BJ (cell line): ENCODE data around the gene PGAP6. TPM values are rescaled to one million over a fixed set of nuclear protein-coding genes. Genes with fewer than 3 reads are reported as not detected.
"Not testable (repeated sequence)": the region's sequence is repeated elsewhere in the genome, so short reads cannot be mapped to it uniquely, and the experiment has no call there.

Source experiments
- CTCF ChIA-PET: fragments of 350-600 bp; formaldehyde crosslinking; extraction: SDS; loops from one replicate; lab custom pipeline; 2021; ENCODE audit warnings: antibody characterized with exemption, inconsistent platforms; lab: Yijun Ruan, JAX
- POLR2A ChIA-PET: fragments of 300-600 bp; sonication (Branson Sonifier 250); formaldehyde crosslinking; extraction: SDS; loops from one replicate; lab custom pipeline; 2021; ENCODE audit warnings: antibody characterized with exemption; lab: Charles Lee
- DNase-seq: peaks from one replicate; pipeline ENCODE4 v3.0.0-alpha.2; 2011; ENCODE audit warnings: low read depth
- H3K27me3 ChIP-seq: 2 replicates; pipeline ENCODE4 v1.6.0; 2011; ENCODE audit warnings: low read length; ENCODE audit not compliant: control insufficient read depth, insufficient read depth
- H3K36me3 ChIP-seq: 2 replicates; pipeline ENCODE4 v1.5.1; 2011; ENCODE audit warnings: low read length; ENCODE audit not compliant: control insufficient read depth, insufficient read depth
- H3K4me3 ChIP-seq: 2 replicates; pipeline ENCODE4 v1.5.1; 2011; ENCODE audit warnings: low read depth, mild to moderate bottlenecking, control low read depth, low read length
- CTCF ChIP-seq: IDR thresholded peaks from 2 replicates; pipeline ENCODE4 v1.5.1; 2011; ENCODE audit warnings: low read depth, mild to moderate bottlenecking, control low read depth, inconsistent platforms, low read length, moderate library complexity; ENCODE audit not compliant: insufficient read depth
- polyA plus RNA-seq: library from polyadenylated mRNA; depleted of rRNA; stranded (reverse); fragments of >200 nt; gene quantifications from 2 replicates; pipeline ENCODE4 v1.2.3, GENCODE V29; 2011

PGAP6 gene
- polyA plus RNA-seq, 1 experiment = 131 TPM

DNA sequence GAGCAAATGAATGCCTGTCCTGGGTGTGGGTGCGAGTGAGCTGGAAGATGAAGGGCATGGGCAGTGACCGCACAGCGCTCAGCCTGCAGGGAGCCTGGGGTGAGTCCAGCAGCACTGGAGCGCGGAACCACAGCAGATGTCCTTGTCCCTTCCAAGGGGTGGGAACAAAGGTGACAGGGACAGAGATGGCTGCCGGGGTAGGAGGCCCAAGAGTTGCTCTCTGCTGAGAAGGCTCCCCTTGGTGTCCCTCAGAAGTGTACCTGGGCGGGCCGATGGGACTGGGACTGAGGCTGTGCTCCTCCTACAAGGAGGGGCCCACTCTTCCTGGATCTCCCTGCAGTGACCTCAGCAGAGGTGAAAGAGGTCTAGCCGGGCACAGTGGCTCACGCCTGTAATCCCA lies 7.6 kb upstream of the PGAP6 start:
- DNase-seq = no peak
- POLR2A ChIA-PET = no interaction called here
- Histone ChIP-seq H3K4me3 (no peak overlapping the region), H3K27me3 (no peaks in the 10 kb centered on the region), H3K36me3 (no peaks in the 10 kb centered on the region)
- TF ChIP-seq CTCF = no peak
- CTCF ChIA-PET = no interaction called here

GRCh38 chr16:387761-388666 lies 6.2 kb upstream of the PGAP6 start:
- DNase-seq, H3K4me3 ChIP-seq, H3K27me3 ChIP-seq, CTCF ChIA-PET, POLR2A ChIA-PET, H3K36me3 ChIP-seq: not testable (repeated sequence)

DNA sequence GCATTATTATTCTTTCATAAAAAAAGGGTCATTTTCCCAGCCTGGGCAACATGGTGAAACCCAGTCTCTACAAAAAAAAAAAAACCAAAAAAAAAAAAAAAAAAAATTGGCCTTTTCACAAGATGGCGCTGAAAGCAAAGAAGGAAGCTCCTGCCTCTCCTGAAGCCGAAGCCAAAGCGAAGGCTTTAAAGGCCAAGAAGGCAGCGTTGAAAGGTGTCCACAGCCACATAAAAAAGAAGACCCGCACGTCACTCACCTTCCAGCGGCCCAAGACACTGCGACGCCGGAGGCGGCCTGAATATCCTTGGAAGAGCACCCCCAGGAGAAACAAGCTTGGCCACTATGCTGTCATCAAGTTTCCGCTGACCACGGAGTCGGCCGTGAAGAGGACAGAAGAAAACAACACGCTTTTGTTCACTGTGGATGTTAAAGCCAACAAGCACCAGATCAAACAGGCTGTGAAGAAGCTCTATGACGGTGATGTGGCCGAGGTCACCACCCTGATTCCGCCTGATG lies 4.9 kb upstream of the PGAP6 start:
- no peaks in the 10 kb centered on the region for H3K36me3 ChIP-seq
- H3K4me3 ChIP-seq = no peak overlapping the region
- ChIA-PET POLR2A (interaction anchor here (0.6 kb wide), 2 partner anchors 40 to 71 kb away, joined by 3 to 13 read pairs; no protein-coding TSS in a partner anchor), CTCF (interaction anchor here (1.1 kb wide), 1 partner anchor 109 kb away, joined by 3 read pairs; no protein-coding TSS in a partner anchor)
- DNase-seq = no peak
- TF ChIP-seq CTCF = no peak
- H3K27me3 ChIP-seq = no peaks in the 10 kb centered on the region

DNA sequence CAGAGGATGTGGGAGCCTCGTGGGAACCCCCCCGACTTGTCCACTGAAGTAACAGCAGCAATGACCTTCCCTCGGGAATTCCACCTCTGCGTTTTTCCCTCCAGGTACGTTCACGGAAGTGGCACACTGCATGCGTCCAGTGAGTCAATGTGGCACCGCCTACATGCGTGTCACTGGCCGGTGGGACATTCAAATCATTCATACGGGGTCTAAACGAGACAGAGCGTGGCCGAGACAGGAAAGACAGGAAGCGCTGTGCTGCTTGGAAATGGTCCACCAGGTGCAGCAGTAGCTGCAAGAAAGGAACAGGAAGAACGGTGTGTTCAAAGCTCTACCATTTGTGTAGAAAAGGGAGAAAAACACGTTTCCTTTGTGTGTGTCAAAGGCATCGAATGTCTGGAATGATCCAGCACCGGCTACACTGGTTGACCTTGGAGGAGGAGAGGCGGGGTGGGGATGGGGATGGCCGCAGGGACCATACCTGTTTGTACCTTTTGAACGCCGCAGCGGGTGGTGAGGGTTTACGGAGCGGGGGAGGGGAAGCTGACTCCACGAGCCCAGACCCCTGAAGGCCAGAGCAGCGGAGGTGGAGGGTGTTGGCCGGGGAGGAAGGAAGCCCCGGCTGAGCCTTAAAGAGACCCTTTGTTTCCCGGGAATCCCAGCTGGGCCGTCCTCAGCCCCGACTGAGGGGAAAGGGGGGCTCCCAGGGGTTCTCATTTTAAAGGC lies 1.7 kb upstream of the PGAP6 start:
- Histone ChIP-seq H3K4me3 (no peak overlapping the region), H3K27me3 (no peaks in the 10 kb centered on the region), H3K36me3 (no peaks in the 10 kb centered on the region)
- TF ChIP-seq CTCF = no peak
- POLR2A ChIA-PET = no interaction called here
- DNase-seq = no peak
- CTCF ChIA-PET = interaction anchor here (0.9 to 1.8 kb wide), 3 partner anchors 9 to 21 kb away, joined by 3 to 4 read pairs (median 3); no protein-coding TSS in a partner anchor

DNA sequence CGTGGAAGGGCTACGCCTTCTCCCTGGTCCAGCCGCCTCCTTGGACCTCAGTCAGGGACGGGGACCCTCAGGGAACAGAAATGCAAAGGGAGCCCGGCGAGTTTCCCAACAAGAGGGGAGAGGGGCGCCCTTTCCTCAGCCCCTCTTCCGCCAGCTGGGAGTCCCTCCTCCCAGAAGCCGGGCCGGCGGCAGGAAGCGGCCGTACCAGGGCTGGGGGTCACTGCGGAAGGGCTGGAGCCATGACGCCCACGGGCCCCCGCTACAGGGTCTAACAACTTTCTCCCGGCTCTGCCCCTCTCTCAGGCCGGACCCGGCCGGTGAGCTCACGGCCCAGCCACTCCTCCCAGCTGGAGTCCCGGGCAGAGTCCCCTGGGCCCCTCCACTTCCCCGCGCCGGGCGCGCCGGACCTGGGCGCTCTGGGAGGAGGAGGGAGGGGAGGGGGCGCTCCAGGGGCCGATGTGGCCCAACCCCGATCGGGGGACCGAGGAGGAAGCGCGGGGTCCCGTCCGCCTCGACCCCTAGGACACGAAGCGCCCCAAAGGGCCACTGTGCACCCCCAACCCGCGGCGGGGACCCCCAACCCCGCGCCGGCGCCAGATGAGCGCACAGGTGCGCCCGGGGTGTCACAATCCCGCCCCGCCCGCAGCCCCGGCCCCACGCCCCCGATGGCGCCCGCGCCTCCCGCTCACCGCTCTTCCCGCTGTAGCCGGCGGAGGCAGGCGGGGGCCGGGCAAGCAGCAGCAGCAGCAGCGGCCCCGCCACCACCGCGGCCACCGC lies 578 bp downstream of the PGAP6 start:
- Histone ChIP-seq H3K36me3 (peaks cover 6% of the 10 kb centered on the region), H3K4me3 (peak overlapping the region; percentile 89), H3K27me3 (no peaks in the 10 kb centered on the region)
- ChIA-PET POLR2A (no interaction called here), CTCF (no interaction called here)
- DNase-seq = no peak
- TF ChIP-seq CTCF = no peak
